Mesendoderm (in vitro differentiated cells): Measurements from ENCODE around the gene MBNL2.

Source experiments
- DNase-seq: peaks from one replicate; pipeline ENCODE4 v3.0.0; 2013
- H2AK5ac ChIP-seq: 2 replicates; pipeline ENCODE4 v1.6.1; 2013; ENCODE audit warnings: low read length, inconsistent platforms
- H2BK120ac ChIP-seq: 2 replicates; pipeline ENCODE4 v1.6.1; 2013; ENCODE audit warnings: low read depth, mild to moderate bottlenecking, low read length, moderate library complexity, mixed read lengths
- H2BK15ac ChIP-seq: replicated peaks from 2 replicates; pipeline ENCODE4 v1.6.1; 2013; ENCODE audit warnings: low read depth, mild to moderate bottlenecking, moderate library complexity
- H2BK5ac ChIP-seq: 2 replicates; pipeline ENCODE4 v1.6.1; 2013; ENCODE audit warnings: low read length, inconsistent platforms
- H3K18ac ChIP-seq: 2 replicates; pipeline ENCODE4 v1.6.1; 2013; ENCODE audit warnings: mild to moderate bottlenecking, low read length, mixed read lengths
- H3K23ac ChIP-seq: one replicate; pipeline ENCODE4 v1.6.1; 2013; ENCODE audit warnings: low read length
- H3K27ac ChIP-seq: 2 replicates; pipeline ENCODE4 v1.5.1; 2013; ENCODE audit warnings: low read depth, mild to moderate bottlenecking, inconsistent platforms, low read length, moderate library complexity
- H3K27me3 ChIP-seq: 2 replicates; pipeline ENCODE4 v1.6.1; 2013; ENCODE audit warnings: low read length, control low read depth, mild to moderate bottlenecking, inconsistent platforms; ENCODE audit not compliant: insufficient read depth, poor library complexity
- H3K36me3 ChIP-seq: 2 replicates; pipeline ENCODE4 v1.6.1; 2013; ENCODE audit warnings: low read length, inconsistent platforms; ENCODE audit not compliant: control insufficient read depth, insufficient read depth
- H3K4ac ChIP-seq: one replicate; pipeline ENCODE4 v1.6.1; 2013; ENCODE audit warnings: low read depth, mild to moderate bottlenecking, low read length, moderate library complexity
- H3K4me1 ChIP-seq: 2 replicates; pipeline ENCODE4 v1.6.1; 2013; ENCODE audit warnings: low read depth, low read length, inconsistent platforms; ENCODE audit not compliant: control insufficient read depth
- H3K4me2 ChIP-seq: 2 replicates; pipeline ENCODE4 v1.6.1; 2013; ENCODE audit warnings: low read length
- H3K4me3 ChIP-seq: 2 replicates; pipeline ENCODE4 v1.5.1; 2013; ENCODE audit warnings: mild to moderate bottlenecking, low read length
- H3K56ac ChIP-seq: one replicate; pipeline ENCODE4 v1.6.1; 2013; ENCODE audit warnings: low read length
- H3K79me1 ChIP-seq: 2 replicates; pipeline ENCODE4 v1.6.1; 2013; ENCODE audit warnings: low read length, inconsistent platforms
- H3K79me2 ChIP-seq: 2 replicates; pipeline ENCODE4 v1.6.1; 2013; ENCODE audit warnings: mild to moderate bottlenecking, low read length; ENCODE audit not compliant: control insufficient read depth, insufficient read depth
- H3K9ac ChIP-seq: 2 replicates; pipeline ENCODE4 v1.6.1; 2013; ENCODE audit warnings: low read length, inconsistent platforms
- H4K5ac ChIP-seq: one replicate; pipeline ENCODE4 v1.6.1; 2013; ENCODE audit warnings: low read length
- H4K8ac ChIP-seq: one replicate; pipeline ENCODE4 v1.6.1; 2013; ENCODE audit warnings: low read depth, mild to moderate bottlenecking, control low read depth, low read length, moderate library complexity
- WGBS: extraction: QIAGEN DNeasy Blood & Tissue Kit; methylation state at CpG from one replicate; pipeline ENCODE4 v1.1.7; 2013; ENCODE audit warnings: low lambda C conversion rate, missing lambda C conversion rate; ENCODE audit not compliant: insufficient coverage; ENCODE audit errors: extremely low coverage; 5-methylcytosine and 5-hydroxymethylcytosine counted together

The MBNL2 gene

GRCh38 chr13:97295283-97296182 is 73.4 kb downstream of the MBNL2 start:
- Histone ChIP-seq H3K27ac (no peak overlapping the region), H3K4me3 (no peak overlapping the region)
- WGBS = no CpG with 5 or more reads among the region's 5 CpGs

GRCh38 chr13:97296740-97297139 is 74.6 kb downstream of the MBNL2 start:
- Histone ChIP-seq H2BK15ac (no peak overlapping the region), H3K27ac (no peak overlapping the region)
- no peak for DNase-seq

More at GRCh38 chr13:97295283-97296182, 73.4 kb downstream of the MBNL2 start:
- Histone ChIP-seq H3K27me3 (no peaks in the 10 kb centered on the region), H3K4me1 (no peaks in the 10 kb centered on the region), H3K23ac (no peak overlapping the region), H3K18ac (no peak overlapping the region), H3K79me2 (no peaks in the 10 kb centered on the region), H3K4ac (no peak overlapping the region), H3K9ac (no peak overlapping the region), H3K79me1 (no peaks in the 10 kb centered on the region), H2AK5ac (no peak overlapping the region), H2BK120ac (no peak overlapping the region), H4K8ac (no peak overlapping the region), H2BK5ac (no peak overlapping the region), H3K56ac (no peak overlapping the region), H2BK15ac (no peak overlapping the region), H3K36me3 (no peaks in the 10 kb centered on the region), H4K5ac (no peak overlapping the region), H3K4me2 (no peak overlapping the region)
- no peak for DNase-seq

GRCh38 chr13:97298816-97299215 is 76.7 kb downstream of the MBNL2 start:
- H2BK120ac ChIP-seq = no peak overlapping the region
- WGBS = no CpG with 5 or more reads among the region's 1 CpG

More at GRCh38 chr13:97296740-97297139, 74.6 kb downstream of the MBNL2 start:
- H3K36me3 ChIP-seq = no peaks in the 10 kb centered on the region
- no peak overlapping the region for H4K5ac ChIP-seq
- H3K79me2 ChIP-seq = no peaks in the 10 kb centered on the region
- no peak overlapping the region for H2BK120ac ChIP-seq
- no peak overlapping the region for H3K23ac ChIP-seq
- H2BK5ac ChIP-seq = no peak overlapping the region
- no peak overlapping the region for H3K4ac ChIP-seq
- H3K79me1 ChIP-seq = no peaks in the 10 kb centered on the region
- no peak overlapping the region for H3K9ac ChIP-seq
- no peak overlapping the region for H2AK5ac ChIP-seq
- no peak overlapping the region for H4K8ac ChIP-seq
- H3K4me3 ChIP-seq = no peak overlapping the region
- H3K4me1 ChIP-seq = no peaks in the 10 kb centered on the region
- H3K27me3 ChIP-seq = no peaks in the 10 kb centered on the region
- no peak overlapping the region for H3K4me2 ChIP-seq
- no peak overlapping the region for H3K56ac ChIP-seq
- H3K18ac ChIP-seq = no peak overlapping the region

GRCh38 chr13:97300871-97301270 is 78.7 kb downstream of the MBNL2 start:
- no peak overlapping the region for H2BK120ac ChIP-seq
- no peak overlapping the region for H3K56ac ChIP-seq
- no peaks in the 10 kb centered on the region for H3K4me1 ChIP-seq
- no peak overlapping the region for H3K4me2 ChIP-seq
- H3K4ac ChIP-seq = no peak overlapping the region
- no peak overlapping the region for H2AK5ac ChIP-seq
- H4K5ac ChIP-seq = no peak overlapping the region
- no peak overlapping the region for H2BK5ac ChIP-seq
- H3K27ac ChIP-seq = no peak overlapping the region
- WGBS = no CpG with 5 or more reads among the region's 3 CpGs
- H2BK15ac ChIP-seq = no peak overlapping the region
- H3K9ac ChIP-seq = no peak overlapping the region
- no peak overlapping the region for H4K8ac ChIP-seq
- no peaks in the 10 kb centered on the region for H3K36me3 ChIP-seq
- no peak overlapping the region for H3K23ac ChIP-seq
- H3K18ac ChIP-seq = no peak overlapping the region
- H3K79me1 ChIP-seq = no peaks in the 10 kb centered on the region
- H3K79me2 ChIP-seq = no peaks in the 10 kb centered on the region
- H3K4me3 ChIP-seq = no peak overlapping the region
- H3K27me3 ChIP-seq = no peaks in the 10 kb centered on the region
- no peak for DNase-seq

More at GRCh38 chr13:97298816-97299215, 76.7 kb downstream of the MBNL2 start:
- Histone ChIP-seq H3K4ac (no peak overlapping the region), H3K27ac (no peak overlapping the region), H3K79me2 (no peaks in the 10 kb centered on the region), H3K36me3 (no peaks in the 10 kb centered on the region), H3K27me3 (no peaks in the 10 kb centered on the region), H3K4me3 (no peak overlapping the region), H4K5ac (no peak overlapping the region), H3K79me1 (no peaks in the 10 kb centered on the region), H3K9ac (no peak overlapping the region), H2BK15ac (no peak overlapping the region), H4K8ac (no peak overlapping the region), H3K56ac (no peak overlapping the region), H3K4me1 (no peaks in the 10 kb centered on the region), H3K18ac (no peak overlapping the region), H3K4me2 (no peak overlapping the region), H3K23ac (no peak overlapping the region), H2AK5ac (no peak overlapping the region), H2BK5ac (no peak overlapping the region)
- no peak for DNase-seq

- Histone ChIP-seq H3K9ac (no peak overlapping the region), H2BK15ac (no peak overlapping the region), H3K56ac (no peak overlapping the region), H3K27ac (no peak overlapping the region), H3K36me3 (no peaks in the 10 kb centered on the region), H3K79me2 (no peaks in the 10 kb centered on the region), H3K79me1 (no peaks in the 10 kb centered on the region), H3K27me3 (no peaks in the 10 kb centered on the region), H3K23ac (no peak overlapping the region), H4K5ac (no peak overlapping the region), H2BK120ac (no peak overlapping the region), H3K4me1 (no peaks in the 10 kb centered on the region), H2BK5ac (no peak overlapping the region), H2AK5ac (no peak overlapping the region), H4K8ac (no peak overlapping the region), H3K18ac (no peak overlapping the region), H3K4me3 (no peak overlapping the region), H3K4me2 (no peak overlapping the region), H3K4ac (no peak overlapping the region)
- WGBS = no CpG with 5 or more reads among the region's 8 CpGs
- no peak for DNase-seq
These were observed 79.4 kb downstream of the MBNL2 start for GRCh38 chr13:97301382-97302095.
